Ovary (tissue), 3 donors: ENCODE data around the gene GATA1.

Experiments
- EP300 ChIP-seq: sonication (generic); formaldehyde crosslinking; IDR thresholded peaks from one replicate; pipeline ENCODE4 v1.6.1; 2017; ENCODE audit warnings: antibody characterized with exemption
- TF ChIP-seq, protein P1 (sequence below), 3 donors: fragments of 450-650 bp in 2 of 3; fragments of 200-600 bp in 1 of 3; IDR thresholded peaks; one replicate each; pipeline versions ENCODE4 v1.5.1 to v1.8.0; 2016 to 2022; ENCODE audit warnings: antibody characterized with exemption in 3 of 3, mild to moderate bottlenecking in 1 of 3
- donor health status: DM: no; HTN: no; CAD: no.

DNA sequence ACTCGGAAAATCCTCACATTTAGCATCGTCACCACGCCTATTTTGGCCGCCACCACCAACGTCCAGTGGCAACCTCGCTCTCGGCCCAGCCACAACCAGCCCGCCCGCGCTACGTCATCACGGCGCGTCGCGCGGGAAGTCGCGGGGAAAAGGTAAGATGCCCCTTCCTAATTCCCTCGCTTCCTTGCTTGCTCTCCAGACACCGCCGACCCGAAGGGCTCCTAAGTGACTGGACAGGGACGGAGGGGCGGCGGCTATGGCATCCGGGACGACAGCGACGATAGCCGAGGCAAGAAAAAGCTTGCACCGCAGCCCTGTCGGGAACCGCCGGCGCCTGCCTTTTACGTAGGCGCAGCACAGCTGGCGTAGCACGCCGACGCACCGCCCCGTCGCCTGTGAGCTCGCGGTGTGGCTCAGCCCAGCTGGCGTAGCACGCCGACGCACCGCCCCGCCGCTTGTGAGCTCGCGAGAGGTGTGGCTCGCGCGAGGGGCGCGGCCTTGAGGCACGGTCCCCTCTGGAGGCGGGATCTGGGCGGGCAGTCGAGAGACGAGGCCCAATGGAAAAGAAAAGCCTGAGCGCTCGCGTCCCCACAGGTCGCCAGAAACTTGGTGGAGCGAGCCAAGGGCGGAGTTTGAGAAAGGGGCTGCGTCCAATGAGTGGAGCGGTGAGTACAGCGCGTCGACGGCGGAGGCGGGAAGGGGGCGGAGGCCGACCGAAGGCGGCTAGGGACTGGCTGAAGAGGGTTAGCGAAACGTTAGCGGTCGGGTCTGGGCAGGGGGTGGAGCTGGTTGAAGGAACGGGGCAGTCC is 15.1 kb downstream of the GATA1 start, which contains the start of gene HDAC6:
- TF ChIP-seq, protein P1, sequence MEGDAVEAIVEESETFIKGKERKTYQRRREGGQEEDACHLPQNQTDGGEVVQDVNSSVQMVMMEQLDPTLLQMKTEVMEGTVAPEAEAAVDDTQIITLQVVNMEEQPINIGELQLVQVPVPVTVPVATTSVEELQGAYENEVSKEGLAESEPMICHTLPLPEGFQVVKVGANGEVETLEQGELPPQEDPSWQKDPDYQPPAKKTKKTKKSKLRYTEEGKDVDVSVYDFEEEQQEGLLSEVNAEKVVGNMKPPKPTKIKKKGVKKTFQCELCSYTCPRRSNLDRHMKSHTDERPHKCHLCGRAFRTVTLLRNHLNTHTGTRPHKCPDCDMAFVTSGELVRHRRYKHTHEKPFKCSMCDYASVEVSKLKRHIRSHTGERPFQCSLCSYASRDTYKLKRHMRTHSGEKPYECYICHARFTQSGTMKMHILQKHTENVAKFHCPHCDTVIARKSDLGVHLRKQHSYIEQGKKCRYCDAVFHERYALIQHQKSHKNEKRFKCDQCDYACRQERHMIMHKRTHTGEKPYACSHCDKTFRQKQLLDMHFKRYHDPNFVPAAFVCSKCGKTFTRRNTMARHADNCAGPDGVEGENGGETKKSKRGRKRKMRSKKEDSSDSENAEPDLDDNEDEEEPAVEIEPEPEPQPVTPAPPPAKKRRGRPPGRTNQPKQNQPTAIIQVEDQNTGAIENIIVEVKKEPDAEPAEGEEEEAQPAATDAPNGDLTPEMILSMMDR (IDR thresholded peaks at IDR 0.05), result no peak
- TF ChIP-seq EP300, result no peak
